NCI-H446 treated with DMSO at 0.1 percent for 48 hours (cell line): ENCODE results near the gene GALNT2.

Source experiments
- DNase-seq: peaks from one replicate; lab custom pipeline; 2025; lab: John Stamatoyannopoulos, UW

Gene GALNT2

GRCh38 chr1:230066466-230067404, at the start of gene GALNT2:
Gene GALNT2, plus strand, starts transcription at chr1:230067238. Its CDS starts 43 bp downstream, at chr1:230067281.
- peak; percentile 79 for DNase-seq

- no peak for DNase-seq
Measured at GRCh38 chr1:230020451-230020850, 46.6 kb upstream of the GALNT2 start.

GRCh38 chr1:230022666-230023380, 44.2 kb upstream of the GALNT2 start:
- no peak for DNase-seq

- DNase-seq, result no peak
Measured at GRCh38 chr1:230025686-230026085, 41.4 kb upstream of the GALNT2 start.

GRCh38 chr1:230026139-230026538, 40.9 kb upstream of the GALNT2 start:
- no peak for DNase-seq

- DNase-seq, result no peak
Measured at GRCh38 chr1:230026572-230026971, 40.5 kb upstream of the GALNT2 start.

- no peak for DNase-seq
Measured at GRCh38 chr1:230028602-230029223, 38.3 kb upstream of the GALNT2 start.

- no peak for DNase-seq
Measured at GRCh38 chr1:230029244-230029941, 37.6 kb upstream of the GALNT2 start.

GRCh38 chr1:230030122-230030821, 36.8 kb upstream of the GALNT2 start:
- DNase-seq, result no peak

GRCh38 chr1:230031131-230031530, 35.9 kb upstream of the GALNT2 start:
- no peak for DNase-seq

GRCh38 chr1:230032516-230033281, 34.3 kb upstream of the GALNT2 start:
- DNase-seq, result no peak

GRCh38 chr1:230037261-230037660, 29.8 kb upstream of the GALNT2 start:
- DNase-seq, result no peak

GRCh38 chr1:230040440-230040839, 26.6 kb upstream of the GALNT2 start:
- DNase-seq, result no peak

GRCh38 chr1:230043081-230043480, 24.0 kb upstream of the GALNT2 start:
- DNase-seq, result no peak

- no peak for DNase-seq
Measured at GRCh38 chr1:230044729-230045128, 22.3 kb upstream of the GALNT2 start.

- DNase-seq, result no peak
Measured at GRCh38 chr1:230047114-230047865, 19.7 kb upstream of the GALNT2 start.

- no peak for DNase-seq
Measured at GRCh38 chr1:230048322-230048721, 18.7 kb upstream of the GALNT2 start.

GRCh38 chr1:230048922-230049321, 18.1 kb upstream of the GALNT2 start:
- DNase-seq, result no peak

- no peak for DNase-seq
Measured at GRCh38 chr1:230049731-230050130, 17.3 kb upstream of the GALNT2 start.
